T-helper 22 cell (primary cell): Measurements from ENCODE around the gene CCDC157.

ENCODE experiments used
- DNase-seq: peaks from one replicate; pipeline ENCODE4 v3.0.0-alpha.2; 2020; ENCODE audit warnings: low read depth

Gene CCDC157

GRCh38 chr22:30354644-30355043 lies 2.2 kb upstream of the CCDC157 start:
- no peak for DNase-seq

GRCh38 chr22:30357236-30357570 lies 396 bp downstream of the CCDC157 start:
- no peak for DNase-seq

- DNase-seq, result no peak
These were observed 926 bp downstream of the CCDC157 start for GRCh38 chr22:30357650-30358215.

GRCh38 chr22:30358541-30358940 lies 1.7 kb downstream of the CCDC157 start:
- DNase-seq, result no peak

GRCh38 chr22:30361916-30362650 lies 5.3 kb downstream of the CCDC157 start:
- no peak for DNase-seq

- no peak for DNase-seq
These were observed 6.0 kb downstream of the CCDC157 start for GRCh38 chr22:30362651-30363281.

- DNase-seq, result no peak
These were observed 9.1 kb downstream of the CCDC157 start for GRCh38 chr22:30365891-30366290.

- no peak for DNase-seq
These were observed 11.6 kb downstream of the CCDC157 start for GRCh38 chr22:30368420-30368819.

GRCh38 chr22:30370641-30371230 lies 13.9 kb downstream of the CCDC157 start:
- no peak for DNase-seq

GRCh38 chr22:30371321-30371720 lies 14.5 kb downstream of the CCDC157 start:
- DNase-seq, result no peak

GRCh38 chr22:30371981-30372380 lies 15.2 kb downstream of the CCDC157 start:
- DNase-seq, result no peak

GRCh38 chr22:30372915-30373314 lies 16.1 kb downstream of the CCDC157 start:
- DNase-seq, result no peak

- no peak for DNase-seq
These were observed 16.8 kb downstream of the CCDC157 start for GRCh38 chr22:30373331-30374325.

GRCh38 chr22:30375312-30375849 lies 18.6 kb downstream of the CCDC157 start:
- no peak for DNase-seq

- no peak for DNase-seq
These were observed 23.2 kb downstream of the CCDC157 start for GRCh38 chr22:30380011-30380410.

- no peak for DNase-seq
These were observed 24.5 kb downstream of the CCDC157 start for GRCh38 chr22:30381264-30381663.

- no peak for DNase-seq
These were observed 25.5 kb downstream of the CCDC157 start for GRCh38 chr22:30382340-30382739.

- no peak for DNase-seq
These were observed 26.3 kb downstream of the CCDC157 start for GRCh38 chr22:30383061-30383460.

- DNase-seq, result no peak
These were observed 29.1 kb downstream of the CCDC157 start for GRCh38 chr22:30385942-30386341.

- no peak for DNase-seq
These were observed 29.8 kb downstream of the CCDC157 start for GRCh38 chr22:30386608-30386959.

GRCh38 chr22:30386960-30387827 lies 30.4 kb downstream of the CCDC157 start, which contains the start of gene RNF215:
TSS of gene RNF215 (minus strand) at chr22:30387411. CDS start at chr22:30387313, 98 bp downstream.
- DNase-seq, result peak; percentile 56
